Brain microvascular endothelial cell (primary cell): ENCODE results near the gene SCLT1.
A peak's percentile ranks its signal among the peaks of the same experiment; 100 is the strongest.

ENCODE experiments used
- DNase-seq: peaks from one replicate; pipeline ENCODE4 v3.0.0-alpha.2; 2020
- H3K27ac ChIP-seq: fragments of 250-450 bp; sonication (Bioruptor Pico); 2 replicates; pipeline ENCODE4 v1.5.1; 2020; ENCODE audit warnings: mild to moderate bottlenecking, moderate library complexity
- H3K27me3 ChIP-seq: fragments of 250-450 bp; sonication (Bioruptor Pico); replicated peaks from 2 replicates; pipeline ENCODE4 v1.5.1; 2020; ENCODE audit warnings: mild to moderate bottlenecking
- H3K36me3 ChIP-seq: fragments of 250-450 bp; sonication (Bioruptor Pico); replicated peaks from 2 replicates; pipeline ENCODE4 v1.5.1; 2020; ENCODE audit warnings: mild to moderate bottlenecking
- H3K4me3 ChIP-seq: 2 replicates; pipeline ENCODE4 v1.5.1; 2011; ENCODE audit warnings: low read depth, mild to moderate bottlenecking, control low read depth, low read length, moderate library complexity
- in situ Hi-C: cut with HindIII; loops from 2 replicates; pipeline ENCODE4 v1.10.0; 2017; ENCODE audit warnings: low sequenced_read_pairs, low pct_ligation_motif_present
- TF ChIP-seq, protein P1 (sequence below): IDR thresholded peaks from 2 replicates; pipeline ENCODE4 v1.5.1; 2011; ENCODE audit warnings: low read depth, mild to moderate bottlenecking, moderate library complexity, low read length, control low read depth, inconsistent platforms; ENCODE audit errors: missing control alignments

The SCLT1 gene

DNA sequence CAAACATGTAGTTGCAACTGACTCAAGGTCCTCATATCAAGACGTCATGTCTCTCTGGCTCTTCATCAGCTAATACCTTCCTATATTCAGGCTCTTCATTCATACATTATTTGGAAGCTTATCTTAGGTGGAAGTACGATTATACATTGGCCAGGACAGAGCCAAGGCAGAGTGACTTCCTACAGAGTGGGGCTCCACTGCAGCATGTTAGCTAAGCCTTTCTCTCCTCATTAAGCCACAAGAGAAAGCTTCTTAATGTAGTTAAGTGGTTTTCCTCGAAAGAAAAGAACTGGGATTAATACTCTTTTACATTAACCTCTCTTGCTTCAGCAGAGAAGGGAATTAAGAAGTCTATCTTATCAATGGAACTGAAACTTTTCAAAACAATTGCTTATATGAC, 17.6 kb upstream of the SCLT1 start:
- no peak for DNase-seq
- H3K27ac ChIP-seq: no peak overlapping the region
- H3K36me3 ChIP-seq: no peaks in the 10 kb centered on the region
- no peaks in the 10 kb centered on the region for H3K27me3 ChIP-seq
- TF ChIP-seq, protein P1, sequence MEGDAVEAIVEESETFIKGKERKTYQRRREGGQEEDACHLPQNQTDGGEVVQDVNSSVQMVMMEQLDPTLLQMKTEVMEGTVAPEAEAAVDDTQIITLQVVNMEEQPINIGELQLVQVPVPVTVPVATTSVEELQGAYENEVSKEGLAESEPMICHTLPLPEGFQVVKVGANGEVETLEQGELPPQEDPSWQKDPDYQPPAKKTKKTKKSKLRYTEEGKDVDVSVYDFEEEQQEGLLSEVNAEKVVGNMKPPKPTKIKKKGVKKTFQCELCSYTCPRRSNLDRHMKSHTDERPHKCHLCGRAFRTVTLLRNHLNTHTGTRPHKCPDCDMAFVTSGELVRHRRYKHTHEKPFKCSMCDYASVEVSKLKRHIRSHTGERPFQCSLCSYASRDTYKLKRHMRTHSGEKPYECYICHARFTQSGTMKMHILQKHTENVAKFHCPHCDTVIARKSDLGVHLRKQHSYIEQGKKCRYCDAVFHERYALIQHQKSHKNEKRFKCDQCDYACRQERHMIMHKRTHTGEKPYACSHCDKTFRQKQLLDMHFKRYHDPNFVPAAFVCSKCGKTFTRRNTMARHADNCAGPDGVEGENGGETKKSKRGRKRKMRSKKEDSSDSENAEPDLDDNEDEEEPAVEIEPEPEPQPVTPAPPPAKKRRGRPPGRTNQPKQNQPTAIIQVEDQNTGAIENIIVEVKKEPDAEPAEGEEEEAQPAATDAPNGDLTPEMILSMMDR: no peak
- in situ Hi-C loops: no loop called here
- H3K4me3 ChIP-seq: no peak overlapping the region

DNA sequence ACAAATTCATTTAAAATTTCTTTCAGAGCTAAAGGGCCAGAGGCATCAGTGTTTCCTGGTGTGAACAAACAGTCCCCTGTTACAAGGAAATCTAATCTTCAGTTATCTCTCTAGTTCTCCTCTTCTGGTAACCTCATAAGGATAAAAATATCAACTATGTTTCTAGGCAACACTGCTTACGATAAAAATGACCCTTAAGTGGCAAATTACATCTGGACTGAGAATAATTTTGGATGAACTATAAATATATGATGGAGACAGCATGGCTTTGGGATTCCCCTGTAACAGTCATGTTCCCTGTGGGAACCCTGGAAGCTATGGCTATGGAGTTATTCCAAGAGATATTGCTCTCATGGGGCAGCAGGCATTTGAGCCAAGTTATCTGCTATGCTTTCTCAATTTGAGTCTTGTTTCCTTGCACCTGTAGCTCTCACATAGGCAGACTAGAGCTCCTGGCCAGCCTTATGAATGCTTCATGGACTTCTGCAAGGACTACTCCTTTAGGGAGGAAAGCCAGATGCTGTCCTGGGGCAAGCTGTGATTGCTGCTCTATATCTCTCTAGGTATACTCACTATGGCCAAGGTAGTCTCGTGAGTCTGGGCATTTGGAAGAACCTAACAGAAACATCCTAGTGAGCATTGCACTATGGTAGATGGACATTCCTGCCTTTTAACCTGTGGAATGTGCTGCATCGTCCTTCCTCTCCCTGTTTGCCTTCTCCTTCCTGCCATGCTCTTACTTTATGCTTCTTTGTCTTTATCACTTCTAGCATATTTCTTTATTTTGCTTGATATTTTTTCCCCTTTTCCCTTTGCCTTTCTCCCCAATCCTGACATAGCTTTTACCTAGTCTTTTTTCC, 16.9 kb upstream of the SCLT1 start:
- in situ Hi-C loops: no loop called here
- Histone ChIP-seq H3K27ac (no peak overlapping the region), H3K27me3 (no peaks in the 10 kb centered on the region), H3K4me3 (no peak overlapping the region), H3K36me3 (no peaks in the 10 kb centered on the region)
- no peak for DNase-seq
- TF ChIP-seq, protein P1: no peak

DNA sequence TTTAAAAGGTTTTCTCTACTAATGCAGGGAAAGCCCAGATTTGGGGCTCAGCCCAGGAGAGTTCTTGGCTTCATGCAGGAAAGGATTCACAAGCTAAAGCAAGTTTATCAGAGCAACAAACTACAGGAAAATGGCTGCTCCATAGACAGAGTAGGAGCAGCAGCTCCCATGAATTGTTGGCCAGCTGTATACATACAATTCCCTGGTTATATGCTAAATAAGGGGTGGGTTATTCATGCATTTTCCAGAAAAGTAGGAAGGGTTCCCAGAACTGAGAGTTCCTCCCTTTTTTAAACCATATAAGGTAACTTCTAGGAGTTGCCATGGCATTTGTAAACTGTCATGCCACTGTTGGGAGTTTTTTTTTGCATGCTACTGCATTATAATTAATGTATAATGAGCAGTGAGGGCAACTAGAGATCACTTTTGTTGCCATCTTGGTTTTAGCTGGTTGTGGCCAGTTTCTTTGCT, 5.2 kb upstream of the SCLT1 start:
- Histone ChIP-seq H3K27me3 (no peaks in the 10 kb centered on the region), H3K4me3 (no peak overlapping the region), H3K27ac (no peak overlapping the region), H3K36me3 (no peaks in the 10 kb centered on the region)
- in situ Hi-C loops: no loop called here
- DNase-seq: no peak
- TF ChIP-seq, protein P1: no peak

DNA sequence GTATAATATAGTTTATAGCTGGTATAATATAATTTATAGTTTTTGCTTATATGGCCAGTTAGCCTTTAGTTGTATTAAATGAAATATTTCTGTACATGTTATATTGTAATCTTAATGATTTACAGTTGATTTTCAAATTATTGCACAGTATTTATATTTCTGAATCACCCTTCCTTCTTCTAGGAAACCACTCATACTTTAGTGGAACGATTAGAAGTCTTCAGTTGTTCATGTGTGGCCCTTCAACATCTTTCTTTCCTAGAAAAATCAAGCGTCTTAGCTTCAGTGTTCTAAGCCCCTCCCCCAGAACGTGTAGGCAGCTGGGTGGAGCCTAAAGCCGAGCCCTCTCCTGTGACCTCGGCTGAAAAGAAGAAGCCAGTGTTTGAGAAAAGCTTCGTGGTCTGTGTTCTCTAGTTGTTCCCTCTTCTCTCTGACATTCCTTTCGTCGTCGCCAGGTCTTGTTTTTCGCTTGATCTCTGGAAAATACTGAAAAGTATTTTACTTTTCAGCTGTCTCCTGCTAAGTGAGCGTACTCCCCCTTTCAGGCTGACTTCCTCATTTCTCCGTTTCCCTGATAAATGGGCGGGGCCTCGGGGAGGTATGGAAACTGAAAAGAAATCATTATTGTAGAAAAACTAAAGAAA, 2.6 kb upstream of the SCLT1 start, which contains the start of gene C4orf33:
Gene C4orf33 (plus strand): TSS at position 342 of the 644 bp plus-strand sequence. CDS start 6,459 bp downstream, outside the sequence.
- H3K27me3 ChIP-seq: no peaks in the 10 kb centered on the region
- peak; percentile 68 for DNase-seq
- peak within 1 kb of the TSS; percentile 81 for H3K27ac ChIP-seq
- peak within 1 kb of the TSS; percentile 68 for H3K4me3 ChIP-seq
- in situ Hi-C loops: no loop called here
- TF ChIP-seq, protein P1: no peak
- no peaks in the 10 kb centered on the region for H3K36me3 ChIP-seq

DNA sequence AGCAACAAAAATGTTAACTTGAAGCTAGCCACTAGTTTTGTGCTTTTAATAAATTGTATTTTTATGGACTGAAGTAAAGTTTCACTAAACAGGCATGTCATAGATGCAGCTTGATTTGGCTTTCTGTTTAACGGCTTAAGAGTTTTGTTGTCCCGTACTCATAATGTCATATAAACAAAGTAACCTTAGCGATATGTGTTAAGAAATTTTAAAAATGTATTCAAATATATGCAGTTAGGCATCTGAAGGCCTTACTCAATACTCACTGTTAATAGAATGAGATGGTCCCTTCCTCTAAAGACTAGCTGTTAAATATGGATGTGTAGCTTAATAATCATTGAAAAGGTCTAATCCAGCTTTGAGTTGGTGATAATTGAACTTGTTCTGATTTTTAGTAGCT, 1.0 kb upstream of the SCLT1 start:
- TF ChIP-seq, protein P1: no peak
- H3K27me3 ChIP-seq: no peaks in the 10 kb centered on the region
- H3K36me3 ChIP-seq: no peaks in the 10 kb centered on the region
- no peak overlapping the region for H3K27ac ChIP-seq
- in situ Hi-C loops: no loop called here
- DNase-seq: no peak
- no peak overlapping the region for H3K4me3 ChIP-seq
